ENCODE data around the gene AQR.

GRCh38 chr15:34883633-34884032 lies 85.9 kb downstream of the AQR start:
- TF ChIP-seq POLR2A (IDR thresholded peaks at IDR 0.05) (no peak), CTCF (IDR thresholded peaks at IDR 0.05) (no peak)

Measured in ovary (tissue), 3 donors.